ENCODE data around the gene CDK5.

The CDK5 gene

GRCh38 chr7:151081170-151082101, 23.7 kb upstream of the CDK5 start:
- H3K27ac ChIP-seq (ENCODE audit: low read depth, low read length, poor library complexity, severe bottlenecking), result peak overlapping the region; percentile 64
- peak overlapping the region; percentile 90 for H3K4me2 ChIP-seq (ENCODE audit: low read length)
- peaks cover 55% of the 10 kb centered on the region for H3K4me1 ChIP-seq (ENCODE audit: insufficient read depth, low read length, severe bottlenecking)
- peaks cover 13% of the 10 kb centered on the region; the same call in 1 of the 2 replicates for H3K36me3 ChIP-seq (ENCODE audit: insufficient read depth, low read length)
- peak overlapping the region; percentile 92 for H3K9ac ChIP-seq (ENCODE audit: low read length)
- H3K4me3 ChIP-seq (ENCODE audit: low read depth, low read length, poor library complexity, severe bottlenecking), result peak overlapping the region; percentile 82
- H3F3A ChIP-seq (ENCODE audit: insufficient read depth, low read length), result peaks cover 4% of the 10 kb centered on the region; the same call in 1 of the 2 replicates
- H3K27me3 ChIP-seq (ENCODE audit: insufficient read depth, low read length), result 0 out of 2 replicates have a peak, but pooled peaks cover 5% of the 10 kb centered on the region
- no peaks in the 10 kb centered on the region for H4K20me1 ChIP-seq (ENCODE audit: insufficient read depth, low read length)
- TF ChIP-seq CTCF (IDR thresholded peaks at IDR 0.05; ENCODE audit: low read length) (no peak), EZH2 (IDR thresholded peaks at IDR 0.05; ENCODE audit: borderline replicate concordance, low read length) (no peak)
- H2AFZ ChIP-seq (ENCODE audit: low read length), result no peak overlapping the region
- H3K79me2 ChIP-seq (ENCODE audit: insufficient read depth, low read length), result no peaks in the 10 kb centered on the region
- no peaks in the 10 kb centered on the region for H3K9me2 ChIP-seq (ENCODE audit: low read depth, low read length)
- H3K9me3 ChIP-seq (ENCODE audit: low read length), result no peaks in the 10 kb centered on the region

- peaks cover 51% of the 10 kb centered on the region for H3K4me1 ChIP-seq (ENCODE audit: insufficient read depth, low read length, severe bottlenecking)
- peaks cover 4% of the 10 kb centered on the region; the same call in 1 of the 2 replicates for H3F3A ChIP-seq (ENCODE audit: insufficient read depth, low read length)
Observed at GRCh38 chr7:151080522-151081169, 22.9 kb upstream of the CDK5 start, which contains the start of gene FASTK. Gene FASTK (minus strand): TSS chr7:151080809. CDS start chr7:151080766, 43 bp downstream.

GRCh38 chr7:151080067-151080521, 22.4 kb upstream of the CDK5 start:
- H3K4me1 ChIP-seq (ENCODE audit: insufficient read depth, low read length, severe bottlenecking), result peaks cover 45% of the 10 kb centered on the region
- H2AFZ ChIP-seq (ENCODE audit: low read length), result no peak overlapping the region

More at GRCh38 chr7:151080522-151081169, 22.9 kb upstream of the CDK5 start, which contains the start of gene FASTK:
- H2AFZ ChIP-seq (ENCODE audit: low read length), result no peak within 1 kb of the TSS
- H3K27ac ChIP-seq (ENCODE audit: low read depth, low read length, poor library complexity, severe bottlenecking), result peak within 1 kb of the TSS; percentile 64
- H3K9me3 ChIP-seq (ENCODE audit: low read length), result no peaks in the 10 kb centered on the region
- peak within 1 kb of the TSS; percentile 92 for H3K9ac ChIP-seq (ENCODE audit: low read length)
- H3K4me3 ChIP-seq (ENCODE audit: low read depth, low read length, poor library complexity, severe bottlenecking), result peak within 1 kb of the TSS; percentile 82
- no peaks in the 10 kb centered on the region for H4K20me1 ChIP-seq (ENCODE audit: insufficient read depth, low read length)
- peak within 1 kb of the TSS; percentile 90 for H3K4me2 ChIP-seq (ENCODE audit: low read length)
- 0 out of 2 replicates have a peak, but pooled peaks cover 2% of the 10 kb centered on the region for H3K27me3 ChIP-seq (ENCODE audit: insufficient read depth, low read length)
- no peaks in the 10 kb centered on the region for H3K9me2 ChIP-seq (ENCODE audit: low read depth, low read length)
- H3K79me2 ChIP-seq (ENCODE audit: insufficient read depth, low read length), result no peaks in the 10 kb centered on the region
- H3K36me3 ChIP-seq (ENCODE audit: insufficient read depth, low read length), result peaks cover 21% of the 10 kb centered on the region
- no peak for TF ChIP-seq EZH2 (IDR thresholded peaks at IDR 0.05; ENCODE audit: borderline replicate concordance, low read length)

More at GRCh38 chr7:151080067-151080521, 22.4 kb upstream of the CDK5 start:
- Histone ChIP-seq H3K27me3 (ENCODE audit: insufficient read depth, low read length) (no peaks in the 10 kb centered on the region), H3K9me2 (ENCODE audit: low read depth, low read length) (no peaks in the 10 kb centered on the region), H3K27ac (ENCODE audit: low read depth, low read length, poor library complexity, severe bottlenecking) (peak overlapping the region; percentile 29), H3K4me3 (ENCODE audit: low read depth, low read length, poor library complexity, severe bottlenecking) (peak overlapping the region; percentile 82), H3K9me3 (ENCODE audit: low read length) (no peaks in the 10 kb centered on the region), H3K36me3 (ENCODE audit: insufficient read depth, low read length) (peaks cover 27% of the 10 kb centered on the region), H3K4me2 (ENCODE audit: low read length) (peak overlapping the region; percentile 90), H4K20me1 (ENCODE audit: insufficient read depth, low read length) (no peaks in the 10 kb centered on the region), H3K79me2 (ENCODE audit: insufficient read depth, low read length) (no peaks in the 10 kb centered on the region), H3K9ac (ENCODE audit: low read length) (peak overlapping the region; percentile 92), H3F3A (ENCODE audit: insufficient read depth, low read length) (peaks cover 4% of the 10 kb centered on the region; the same call in 1 of the 2 replicates)
- TF ChIP-seq EZH2 (IDR thresholded peaks at IDR 0.05; ENCODE audit: borderline replicate concordance, low read length) (no peak), CTCF (IDR thresholded peaks at IDR 0.05; ENCODE audit: low read length) (no peak)
